NOMO-1 (cell line): ENCODE measurements around the gene NHS.

Experiments used
- DNase-seq, 2 experiments: peaks; one replicate each; lab custom pipeline; 2025; ENCODE audit not compliant: unreplicated experiment in 2 of 2; lab: John Stamatoyannopoulos, UW

Gene NHS

GRCh38 chrX:17580539-17581152, 205.6 kb downstream of the NHS start:
- DNase-seq = no peak

DNA sequence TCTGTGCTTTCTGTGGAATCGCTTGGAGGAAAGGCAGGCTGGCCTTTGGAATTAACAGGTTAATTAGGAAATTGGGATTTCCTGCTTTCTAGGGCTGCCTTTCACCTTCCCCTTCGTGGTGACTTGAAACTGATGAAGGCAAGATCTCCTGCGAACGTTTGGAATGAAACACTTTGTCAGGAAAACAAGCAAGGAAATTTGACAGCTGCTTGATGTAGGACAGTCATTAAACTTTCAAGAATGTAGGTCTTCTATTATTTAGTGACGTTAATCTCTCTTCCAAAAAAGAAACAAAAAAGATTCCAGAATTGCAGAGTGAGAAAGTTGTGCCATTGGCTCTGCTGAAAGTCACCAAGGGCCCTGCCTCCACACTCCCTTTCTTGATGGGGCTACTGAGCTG, 206.6 kb downstream of the NHS start:
- no peak for DNase-seq

- peak in 1 of 2 experiments; percentile 22 for DNase-seq
Observed at GRCh38 chrX:17584248-17584681, 209.3 kb downstream of the NHS start.

DNA sequence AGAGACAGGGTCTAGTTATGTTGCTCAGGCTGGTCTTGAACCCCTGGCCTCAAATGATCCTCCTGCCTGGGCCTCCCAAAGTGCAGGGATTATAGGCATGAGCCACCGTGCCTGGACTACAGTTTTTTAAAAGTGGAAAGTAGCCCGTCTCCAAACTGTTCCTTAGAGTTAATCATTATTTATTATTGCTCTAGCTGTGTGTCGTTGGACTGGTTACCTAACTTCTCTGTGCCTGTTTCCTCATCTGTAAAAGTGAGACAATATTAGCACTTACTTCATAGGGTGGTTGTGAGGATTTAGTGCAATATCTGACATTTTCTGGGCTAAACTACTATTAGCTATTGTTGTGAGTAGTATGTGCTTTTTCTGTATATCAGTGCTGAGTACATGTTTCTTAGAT, 210.0 kb downstream of the NHS start:
- no peak for DNase-seq

DNA sequence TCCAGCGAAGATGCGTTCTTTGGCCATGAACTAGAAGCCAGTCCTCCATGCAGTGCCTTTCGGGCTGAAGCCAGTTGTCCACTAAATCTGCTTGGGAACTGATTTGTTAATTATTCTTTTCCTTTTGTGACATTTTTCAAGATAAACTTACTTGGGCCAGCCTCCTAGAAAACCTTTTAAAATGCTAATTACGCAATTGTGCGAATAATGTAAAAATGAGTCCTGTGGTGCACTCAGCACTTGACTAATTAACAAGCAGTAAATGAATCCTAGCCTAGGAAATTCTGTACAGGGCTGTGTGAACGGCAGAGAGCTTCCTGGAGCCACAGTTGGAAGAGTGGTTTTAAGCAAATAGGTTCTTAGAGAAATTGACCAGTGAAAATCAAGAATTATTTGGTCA, 212.4 kb downstream of the NHS start:
- no peak for DNase-seq

DNA sequence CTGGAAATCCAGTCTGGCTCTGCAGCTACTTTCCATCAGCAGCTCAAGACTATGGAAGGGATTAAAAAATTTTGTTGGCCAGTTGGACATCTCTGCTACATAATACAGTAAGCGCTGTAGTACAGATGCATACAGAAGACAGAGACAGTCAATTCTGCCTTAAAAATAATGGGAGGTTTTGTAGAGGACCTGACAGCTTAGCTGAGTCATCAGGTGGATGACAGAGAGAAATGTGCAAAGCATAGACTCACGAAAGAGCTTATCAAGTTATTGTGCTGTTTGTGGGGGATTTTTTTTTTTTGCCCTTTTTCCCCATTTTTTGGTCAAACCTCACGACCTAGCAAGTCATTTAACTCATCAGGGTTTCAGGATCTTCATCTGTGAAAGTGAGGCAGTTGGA, 213.3 kb downstream of the NHS start:
- DNase-seq = no peak

GRCh38 chrX:17590892-17591740, 216.1 kb downstream of the NHS start:
- DNase-seq = peak; percentile 57 to 63

GRCh38 chrX:17591741-17592110, 216.7 kb downstream of the NHS start:
- no peak for DNase-seq

DNA sequence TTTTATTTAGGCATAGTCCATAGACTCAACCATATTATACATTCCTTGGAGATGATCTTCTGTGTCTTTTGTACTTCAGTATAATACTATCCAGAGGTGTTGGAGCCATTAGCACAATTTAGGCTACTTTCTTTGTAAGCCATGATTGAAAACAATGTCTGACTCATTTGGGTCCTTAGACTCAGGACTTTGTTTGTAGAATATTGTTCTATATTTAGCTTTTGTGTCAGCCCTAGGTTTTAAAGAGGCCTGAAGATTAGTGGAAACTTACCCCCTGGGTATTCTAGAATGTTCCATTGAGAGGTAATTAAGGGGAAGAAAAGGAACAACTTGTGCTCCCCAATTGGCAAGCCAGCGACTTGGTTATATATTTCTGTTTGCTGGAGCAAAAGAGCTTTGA, 217.1 kb downstream of the NHS start:
- no peak for DNase-seq

GRCh38 chrX:17594693-17595092, 219.7 kb downstream of the NHS start:
- no peak for DNase-seq

DNA sequence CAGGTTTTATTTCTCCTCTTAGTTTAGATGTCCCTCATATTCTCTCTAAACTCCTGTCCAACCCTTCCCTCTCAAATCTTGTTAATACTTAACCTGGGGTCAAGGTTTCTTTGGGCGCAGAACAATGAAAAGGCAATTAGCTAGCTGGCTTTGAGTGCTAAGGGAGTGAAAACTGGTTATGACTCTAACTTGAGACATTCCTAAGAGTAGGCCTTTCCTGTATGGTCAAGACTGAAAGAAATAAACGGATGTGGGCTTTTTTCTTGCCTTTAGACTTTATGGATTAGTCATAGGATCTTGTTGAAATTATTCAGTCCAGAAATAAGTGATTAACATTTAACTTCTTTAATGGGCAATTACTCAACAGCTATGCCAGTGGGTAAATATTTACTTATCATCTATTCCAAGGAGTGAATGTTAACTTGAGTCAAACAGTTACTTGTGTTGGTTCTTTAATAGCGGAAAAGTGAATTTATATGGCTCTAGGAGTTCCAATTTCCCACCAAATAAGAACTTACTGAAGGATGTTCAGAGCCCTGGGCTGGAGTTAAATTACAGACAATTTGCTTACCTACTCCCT, 220.5 kb downstream of the NHS start:
- no peak for DNase-seq

- no peak for DNase-seq
Observed at GRCh38 chrX:17596061-17596460, 221.1 kb downstream of the NHS start.

DNA sequence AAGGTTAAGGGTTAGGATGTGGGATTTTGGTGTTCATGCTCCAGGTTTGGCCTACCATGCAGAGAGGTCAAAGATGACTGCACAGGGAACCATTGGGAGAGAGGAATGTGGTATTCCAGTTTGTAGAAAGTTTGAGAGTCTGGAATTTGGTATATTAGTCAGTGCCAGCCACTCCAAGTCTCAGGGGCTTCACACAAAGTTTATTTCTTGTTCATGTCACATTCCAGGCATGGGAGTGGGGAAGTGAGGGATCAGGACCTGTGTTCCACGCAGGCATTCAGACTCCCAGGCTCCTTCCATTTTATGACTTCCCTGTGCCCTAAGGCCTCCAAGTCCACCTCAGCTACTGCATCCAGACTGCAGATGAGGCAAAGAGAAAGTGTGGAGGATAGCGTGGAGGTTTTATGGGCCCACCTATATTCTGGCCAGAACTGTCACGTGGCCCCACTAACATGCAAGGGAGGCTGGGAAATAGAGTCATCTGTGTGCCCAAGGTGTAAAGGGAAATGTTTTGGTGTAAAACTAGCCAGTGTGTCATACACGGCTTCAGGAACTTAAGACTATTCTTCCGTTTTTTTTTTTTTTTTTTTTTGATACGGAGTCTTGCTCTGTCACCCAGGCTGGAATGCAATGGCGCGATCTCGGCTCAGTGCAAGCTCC, 221.7 kb downstream of the NHS start:
- DNase-seq = no peak

GRCh38 chrX:17597327-17597726, 222.3 kb downstream of the NHS start:
- DNase-seq = no peak

- DNase-seq = no peak
Observed at GRCh38 chrX:17597836-17598439, 222.9 kb downstream of the NHS start.

DNA sequence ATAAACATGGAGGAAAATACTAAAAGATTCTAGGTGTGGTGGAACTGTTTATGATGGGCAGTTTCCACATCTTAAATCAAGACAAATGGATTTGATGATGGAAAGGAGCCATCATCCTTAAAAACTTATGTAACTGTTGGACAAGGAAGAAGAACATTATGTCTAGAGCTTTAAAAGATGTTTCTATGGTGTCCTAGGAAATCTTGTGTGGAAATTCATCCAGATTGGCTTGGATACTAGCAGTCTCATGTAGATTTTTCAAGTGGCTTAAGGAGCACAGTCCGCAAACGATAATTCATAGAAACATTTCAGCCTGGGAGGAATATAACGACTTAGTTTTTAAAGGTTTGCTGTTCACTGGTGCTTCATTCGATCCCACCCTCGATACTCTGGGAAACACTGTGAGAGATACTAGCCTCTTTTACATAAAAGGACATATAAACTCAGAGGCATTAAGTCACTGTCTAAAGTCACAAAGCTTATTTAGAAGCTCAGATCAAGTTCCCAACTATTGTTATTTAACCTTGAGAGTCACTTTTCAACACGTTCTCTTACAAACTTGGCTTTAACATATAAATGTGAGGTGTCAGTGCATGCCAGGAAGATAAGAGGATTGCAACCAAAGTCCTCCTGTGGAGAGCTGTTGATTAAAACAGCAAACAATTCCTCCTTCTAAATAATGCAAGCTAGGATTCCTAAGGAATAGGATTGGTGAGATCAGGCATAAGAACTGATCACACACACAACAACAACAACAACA, 226.6 kb downstream of the NHS start:
- DNase-seq = no peak

DNA sequence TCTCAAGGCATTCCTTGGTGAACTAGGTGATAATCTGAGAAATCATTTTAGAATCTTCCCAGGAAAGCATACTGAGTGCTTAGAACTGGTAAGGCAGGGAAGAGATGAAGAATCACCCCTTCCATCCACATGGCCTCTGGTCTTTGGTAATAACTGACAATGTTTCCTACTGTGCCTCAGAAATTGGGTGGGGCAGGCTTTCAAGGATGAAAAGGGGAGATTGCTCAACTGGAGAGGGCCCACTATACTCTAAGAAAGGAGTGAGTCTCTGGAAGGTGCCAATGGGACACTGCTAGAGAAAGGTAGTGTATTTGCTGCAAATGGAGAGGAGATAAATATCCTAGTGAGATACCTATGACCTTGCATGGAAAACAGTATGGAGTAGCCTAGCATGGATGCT, 227.2 kb downstream of the NHS start:
- DNase-seq = peak; percentile 12 to 39

DNA sequence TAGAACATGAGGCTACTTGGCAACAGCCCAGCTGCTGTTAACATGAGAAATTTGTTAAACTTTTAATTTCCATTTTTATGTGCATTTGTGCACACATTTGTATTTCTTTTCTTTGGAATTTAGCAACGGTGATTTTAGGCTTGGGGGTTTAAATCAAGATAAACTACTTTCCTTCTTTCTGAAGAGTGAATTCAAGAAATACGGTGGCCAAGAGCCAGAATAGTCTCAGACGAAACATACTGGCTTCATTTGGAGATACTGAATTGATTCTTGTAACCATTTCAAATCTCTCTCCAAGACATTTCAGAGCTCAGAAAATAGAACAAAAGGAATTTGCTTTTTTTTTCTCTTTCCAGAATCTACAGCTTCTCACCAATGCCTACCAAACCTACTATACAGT, 228.2 kb downstream of the NHS start:
- DNase-seq = no peak

DNA sequence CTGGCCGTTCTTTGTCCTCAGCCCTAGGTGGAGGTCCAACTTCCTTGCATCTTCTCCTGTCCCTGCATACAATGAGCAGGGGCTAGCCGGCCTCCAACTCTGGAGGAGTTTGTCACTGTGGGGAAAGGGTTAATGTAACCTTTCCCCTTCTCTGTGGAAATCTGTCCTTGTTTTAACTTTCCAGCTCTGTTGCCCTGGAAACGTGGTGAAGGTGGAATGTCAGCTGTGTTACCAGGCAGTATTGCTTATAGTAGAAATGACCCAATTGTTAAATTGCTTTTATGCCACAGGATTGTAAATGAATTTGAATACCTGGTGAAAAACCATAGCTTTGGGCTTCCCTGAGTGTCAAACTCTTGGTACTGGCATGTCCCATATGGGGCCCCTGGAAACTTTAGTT, 230.7 kb downstream of the NHS start:
- no peak for DNase-seq

DNA sequence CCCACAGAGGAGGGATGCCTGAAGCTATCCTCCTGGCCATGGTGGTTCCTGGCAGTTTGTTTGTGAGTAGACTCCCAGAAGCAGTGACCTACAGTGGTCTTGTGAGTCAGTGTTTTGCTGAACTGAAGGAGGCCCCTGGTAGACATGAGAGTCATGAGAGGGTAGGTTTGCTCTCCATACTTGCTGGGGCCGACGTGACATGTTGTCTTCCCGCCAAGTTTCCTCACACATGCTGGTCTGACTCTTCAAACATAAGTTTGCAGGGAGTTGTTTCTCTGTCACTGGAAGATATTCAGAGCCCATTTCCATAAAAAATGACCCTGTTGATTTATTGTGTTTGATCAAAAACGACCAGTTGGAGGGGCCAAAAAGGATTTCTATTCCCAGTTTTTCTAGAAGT, 231.2 kb downstream of the NHS start:
- no peak for DNase-seq
